HepG2 (cell line): ENCODE data around the gene FBXO24. TPM values are rescaled to one million over a fixed set of nuclear protein-coding genes. Genes with fewer than 3 reads are reported as not detected.

Experiments
- ARID4A ChIP-seq: sonication (generic); formaldehyde crosslinking; IDR thresholded peaks from 2 replicates; pipeline ENCODE4 v1.5.0; 2020; ENCODE audit warnings: mild to moderate bottlenecking, missing genetic modification reagents, borderline replicate concordance
- ATM ChIP-seq: fragments of 450-650 bp; IDR thresholded peaks from 2 replicates; pipeline ENCODE4 v1.7.1; 2017; ENCODE audit warnings: mild to moderate bottlenecking, borderline replicate concordance
- ETV6 ChIP-seq: sonication (generic); formaldehyde crosslinking; conservative IDR thresholded peaks from 2 replicates; pipeline ENCODE4 v1.4.0; 2020; ENCODE audit warnings: missing genetic modification reagents
- HNRNPH1 ChIP-seq: fragments of 200-400 bp; formaldehyde crosslinking; optimal IDR thresholded peaks from 2 replicates; pipeline ENCODE3; 2017; ENCODE audit warnings: mild to moderate bottlenecking, low read depth, low read length
- HNRNPL ChIP-seq: fragments of 200-400 bp; formaldehyde crosslinking; IDR thresholded peaks from 2 replicates; pipeline ENCODE4 v1.6.1; 2017; ENCODE audit warnings: mild to moderate bottlenecking, low read depth, low read length
- HOXA3 ChIP-seq: sonication (generic); formaldehyde crosslinking; IDR thresholded peaks from 2 replicates; pipeline ENCODE4 v1.5.0; 2020; ENCODE audit warnings: missing genetic modification reagents
- MATR3 ChIP-seq: sonication (generic); formaldehyde crosslinking; IDR thresholded peaks from 2 replicates; pipeline ENCODE4 v1.4.0; 2020; ENCODE audit warnings: missing genetic modification reagents
- RBM22 ChIP-seq: fragments of 200-400 bp; formaldehyde crosslinking; optimal IDR thresholded peaks from 2 replicates; pipeline ENCODE3; 2017; ENCODE audit warnings: mild to moderate bottlenecking, low read length, moderate library complexity
- RBM39 ChIP-seq: fragments of 200-400 bp; formaldehyde crosslinking; IDR thresholded peaks from one replicate; pipeline ENCODE4 v1.6.1; 2018; ENCODE audit warnings: antibody characterized with exemption, mild to moderate bottlenecking, low read depth, low read length; ENCODE audit not compliant: poor library complexity, severe bottlenecking
- SRF ChIP-seq: IDR thresholded peaks from 2 replicates; pipeline ENCODE4 v1.6.1; 2011; ENCODE audit warnings: mild to moderate bottlenecking, low read depth, low read length, moderate library complexity
- ZEB1 ChIP-seq: IDR thresholded peaks from 2 replicates; pipeline ENCODE4 v1.6.1; 2012; ENCODE audit warnings: mild to moderate bottlenecking, low read depth, inconsistent platforms; ENCODE audit not compliant: insufficient replicate concordance
- ZFP91 ChIP-seq: sonication (generic); formaldehyde crosslinking; IDR thresholded peaks from 2 replicates; pipeline ENCODE4 v1.9.0; 2022; ENCODE audit warnings: missing genetic modification reagents, mild to moderate bottlenecking, borderline replicate concordance
- ZNF17 ChIP-seq: sonication (generic); formaldehyde crosslinking; IDR thresholded peaks from 2 replicates; pipeline ENCODE4 v1.5.0; 2020; ENCODE audit warnings: mild to moderate bottlenecking, missing genetic modification reagents
- ZNF18 ChIP-seq: sonication (generic); formaldehyde crosslinking; IDR thresholded peaks from 2 replicates; pipeline ENCODE4 v1.8.0; 2022; ENCODE audit warnings: mild to moderate bottlenecking, missing genetic modification reagents; ENCODE audit not compliant: insufficient replicate concordance
- ZNF34 ChIP-seq: sonication (generic); formaldehyde crosslinking; IDR thresholded peaks from 2 replicates; pipeline ENCODE4 v1.4.0; 2020; ENCODE audit warnings: mild to moderate bottlenecking, missing genetic modification reagents, borderline replicate concordance
- ZNF512 ChIP-seq: sonication (generic); formaldehyde crosslinking; IDR thresholded peaks from 2 replicates; pipeline ENCODE4 v1.4.0; 2020; ENCODE audit warnings: mild to moderate bottlenecking, missing genetic modification reagents
- ZNF782 ChIP-seq: sonication (generic); formaldehyde crosslinking; IDR thresholded peaks from 2 replicates; pipeline ENCODE4 v1.4.0; 2020; ENCODE audit warnings: missing genetic modification reagents, mild to moderate bottlenecking, borderline replicate concordance
- ZNF839 ChIP-seq: sonication (generic); formaldehyde crosslinking; IDR thresholded peaks from 2 replicates; pipeline ENCODE4 v1.4.0; 2020; ENCODE audit warnings: missing genetic modification reagents, mild to moderate bottlenecking, borderline replicate concordance
- ZZZ3 ChIP-seq: sonication (generic); formaldehyde crosslinking; IDR thresholded peaks from 2 replicates; pipeline ENCODE4 v1.4.0; 2020; ENCODE audit warnings: missing genetic modification reagents, mild to moderate bottlenecking, borderline replicate concordance
- polyA plus RNA-seq, 8 experiments: library from polyadenylated mRNA; depleted of rRNA in 3 of 8; stranded (reverse) in 7 of 8; unstranded in 1 of 8; fragments of >200 nt; fragmentation: Illumina TruSeq in 4 of 8; extraction: Trizol in 4 of 8; gene quantifications; 2 replicates each; pipeline versions ENCODE4 v1.2.1 to v1.2.3, GENCODE V29; 2011 to 2016; ENCODE audit warnings: low read depth in 4 of 8, missing spikeins in 1 of 8, mixed read lengths in 1 of 8; ENCODE audit not compliant: insufficient read depth in 1 of 8
- total RNA-seq, 5 experiments: library from RNA; depleted of rRNA; stranded (reverse); fragments of >200 nt; fragmentation: Illumina TruSeq; extraction: Trizol; gene quantifications; 2 replicates each; pipeline ENCODE4 v1.2.3, GENCODE V29; 2016; ENCODE audit warnings: low read depth in 1 of 5

Gene FBXO24
- total and polyA plus RNA-seq, 2 of the 13 experiments (the other 11 are each of a cell fraction or from before 2014, with no cell fraction given), result 0.20 to 0.55 TPM

GRCh38 chr7:100567031-100567730 is 18.9 kb upstream of the FBXO24 start (continued):
- peak; percentile 13 for TF ChIP-seq ZNF18 (CRISPR knock-in tag)
- TF ChIP-seq ARID4A (CRISPR knock-in tag), result no peak
- TF ChIP-seq ZNF782 (CRISPR knock-in tag), result no peak
- TF ChIP-seq SRF, result no peak
- TF ChIP-seq ZEB1, result no peak
- TF ChIP-seq HNRNPH1, result peak; percentile 55
- no peak for TF ChIP-seq ZNF512 (CRISPR knock-in tag)
- TF ChIP-seq ZZZ3 (CRISPR knock-in tag), result peak; percentile 32; the same call in 1 of the 2 replicates
- peak; percentile 53 for TF ChIP-seq RBM22
- no peak for TF ChIP-seq ZNF839 (CRISPR knock-in tag)
- TF ChIP-seq ATM, result no peak
- no peak for TF ChIP-seq MATR3 (CRISPR knock-in tag)
- TF ChIP-seq HOXA3 (CRISPR knock-in tag), result 0 out of 2 replicates have a peak, but pooled peaks have one; percentile 19
- TF ChIP-seq ZNF17 (CRISPR knock-in tag), result 0 out of 2 replicates have a peak, but pooled peaks have one; percentile 6
- TF ChIP-seq ETV6, result 0 out of 2 replicates have a peak, but pooled peaks have one; percentile 14
- peak; percentile 83 for TF ChIP-seq RBM39
- no peak for TF ChIP-seq ZFP91 (CRISPR knock-in tag)
- TF ChIP-seq ZNF34 (CRISPR knock-in tag), result 0 out of 2 replicates have a peak, but pooled peaks have one; percentile 15
- 0 out of 2 replicates have a peak, but pooled peaks have one; percentile 41 for TF ChIP-seq HNRNPL
